ENCODE results near the gene B3GAT3.

Gene B3GAT3

DNA sequence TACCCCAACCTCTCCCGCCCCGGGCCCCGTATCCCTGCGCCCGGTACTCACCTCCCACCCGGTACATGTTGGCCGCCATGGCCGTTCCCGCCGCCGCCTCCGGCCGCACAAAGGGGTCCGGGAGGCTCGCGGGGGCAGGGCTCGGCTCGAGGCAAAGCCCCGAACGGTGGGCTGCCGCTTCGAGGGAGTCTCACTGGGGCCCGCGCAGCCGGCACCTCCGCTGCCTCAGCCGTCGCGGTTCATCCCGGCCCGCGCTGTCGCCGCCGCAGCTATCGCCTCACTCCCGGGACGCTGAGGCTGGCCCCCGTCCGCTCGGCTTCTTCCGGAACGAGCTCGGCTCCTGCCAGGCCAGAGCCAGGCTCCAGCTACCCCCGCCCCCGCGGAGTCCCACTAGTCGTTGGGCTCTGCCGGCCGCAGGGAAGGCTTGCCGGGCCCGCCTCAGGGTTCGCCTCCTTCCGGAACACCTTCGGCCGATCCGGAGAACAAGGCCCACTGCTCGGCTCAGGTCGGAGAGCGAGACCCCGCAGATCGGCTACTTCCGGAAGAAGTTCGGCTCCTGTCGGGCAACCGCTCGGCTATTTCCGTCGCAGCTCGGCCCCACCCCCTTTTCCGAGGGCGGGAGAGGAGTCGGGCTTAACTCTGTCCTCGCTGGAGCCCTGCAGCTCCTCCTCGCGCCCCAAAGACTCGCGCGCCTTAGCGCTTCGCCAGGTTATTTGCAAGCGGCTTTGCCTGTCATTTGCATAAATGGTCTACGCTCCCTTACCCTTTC is 20.2 kb downstream of the B3GAT3 start, which contains the start of gene MTA2:
Gene MTA2, minus strand, starts transcription at position 494 of the 769 bp plus-strand sequence. Its CDS starts 415 bp downstream, at position 79.
- Histone ChIP-seq H3K36me3 (ENCODE audit: insufficient read depth, low read length) (peaks cover 66% of the 10 kb centered on the region), H3K4me3 (ENCODE audit: low read length) (peak within 1 kb of the TSS; percentile 97), H3K4me2 (ENCODE audit: low read length) (peak within 1 kb of the TSS; percentile 85), H3K9me3 (replicated peaks; ENCODE audit: low read length) (no peaks in the 10 kb centered on the region), H3K4me1 (ENCODE audit: control insufficient read depth, insufficient read depth, low read length) (peaks cover 31% of the 10 kb centered on the region), H3K27me3 (ENCODE audit: control insufficient read depth, insufficient read depth, low read length) (no peaks in the 10 kb centered on the region), H3K9ac (ENCODE audit: low read depth, low read length) (peak within 1 kb of the TSS; percentile 99)

DNA sequence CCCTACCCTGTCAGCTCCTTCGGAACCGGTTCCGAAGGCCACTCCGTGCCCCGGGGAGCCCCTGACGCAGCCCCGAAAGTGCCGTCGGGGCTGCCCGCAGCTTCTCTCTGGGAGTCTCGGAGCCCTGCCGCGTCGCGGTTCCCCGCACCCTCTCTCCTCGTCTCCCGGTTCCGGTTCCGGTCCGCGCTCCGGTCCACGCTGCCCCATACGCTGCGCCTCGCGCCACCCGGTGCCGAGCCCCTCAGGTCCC is 20.7 kb downstream of the B3GAT3 start:
- Histone ChIP-seq H3K4me3 (ENCODE audit: low read length) (peak overlapping the region; percentile 97), H3K9ac (ENCODE audit: low read depth, low read length) (peak overlapping the region; percentile 99), H3K4me2 (ENCODE audit: low read length) (peak overlapping the region; percentile 84), H3K9me3 (replicated peaks; ENCODE audit: low read length) (no peaks in the 10 kb centered on the region), H3K4me1 (ENCODE audit: control insufficient read depth, insufficient read depth, low read length) (peaks cover 31% of the 10 kb centered on the region), H3K36me3 (ENCODE audit: insufficient read depth, low read length) (peaks cover 68% of the 10 kb centered on the region), H3K27me3 (ENCODE audit: control insufficient read depth, insufficient read depth, low read length) (no peaks in the 10 kb centered on the region)

DNA sequence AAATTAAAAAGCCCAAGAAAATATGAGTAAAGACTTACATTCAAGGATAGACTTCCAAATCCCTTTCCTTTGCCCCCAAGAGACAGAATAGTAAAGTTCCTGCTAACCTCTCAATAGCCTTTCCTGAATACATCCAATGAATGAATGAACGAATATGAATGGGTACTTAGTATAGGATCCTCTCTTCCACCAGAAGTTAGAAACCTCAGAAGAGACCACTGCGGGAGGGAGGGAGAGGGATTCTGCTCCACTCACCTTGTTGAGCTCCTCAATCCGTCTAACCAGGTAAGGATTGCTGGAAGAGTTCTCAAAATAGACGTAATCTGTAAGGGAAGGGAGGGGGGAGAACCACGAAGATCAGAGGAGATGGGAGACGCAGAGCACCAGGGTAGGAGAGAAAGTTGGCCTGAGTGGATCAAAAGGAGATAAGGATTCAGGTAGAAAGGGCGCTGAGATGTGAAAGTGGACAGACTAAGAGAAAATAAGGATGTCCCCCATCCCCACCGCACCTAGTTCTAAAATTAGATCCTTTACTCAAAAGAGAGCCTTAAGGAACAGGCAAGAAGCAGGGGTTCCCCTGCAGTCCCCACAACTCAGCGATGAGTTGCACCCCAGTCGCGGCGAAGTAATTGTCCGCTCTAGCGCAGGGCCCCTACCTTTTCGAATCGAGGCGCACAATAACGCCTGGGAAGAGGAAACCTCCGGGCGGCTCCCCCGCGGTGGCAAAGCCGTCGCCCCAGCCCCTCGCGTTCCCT is 21.2 kb downstream of the B3GAT3 start:
- peaks cover 31% of the 10 kb centered on the region for H3K4me1 ChIP-seq (ENCODE audit: control insufficient read depth, insufficient read depth, low read length)

DNA sequence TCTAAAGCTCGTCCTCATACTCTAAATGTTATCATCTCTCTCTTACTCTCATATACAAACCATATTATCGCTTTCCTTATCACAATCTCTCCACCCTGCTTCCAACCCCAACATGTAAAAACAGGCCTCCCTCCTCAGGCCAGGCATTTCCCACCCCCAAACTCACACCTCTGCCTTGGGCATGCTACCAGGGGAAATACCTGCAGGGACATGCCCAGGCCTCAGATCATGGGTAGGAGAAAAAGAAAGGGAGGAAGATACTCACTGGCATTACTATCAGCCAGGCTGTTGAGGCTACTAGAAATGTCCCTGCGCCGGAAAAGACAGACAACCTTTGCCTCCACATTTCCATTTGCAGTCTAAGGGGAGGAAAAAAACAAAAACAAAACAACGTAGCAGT is 21.9 kb downstream of the B3GAT3 start:
- peaks cover 68% of the 10 kb centered on the region for H3K36me3 ChIP-seq (ENCODE audit: insufficient read depth, low read length)

More for the DNA sequence above, 21.2 kb downstream of the B3GAT3 start:
- H3K27me3 ChIP-seq (ENCODE audit: control insufficient read depth, insufficient read depth, low read length), result no peaks in the 10 kb centered on the region
- peaks cover 68% of the 10 kb centered on the region for H3K36me3 ChIP-seq (ENCODE audit: insufficient read depth, low read length)
- peak overlapping the region; percentile 97 for H3K4me3 ChIP-seq (ENCODE audit: low read length)
- no peaks in the 10 kb centered on the region for H3K9me3 ChIP-seq (replicated peaks; ENCODE audit: low read length)
- peak overlapping the region; percentile 99 for H3K9ac ChIP-seq (ENCODE audit: low read depth, low read length)
- peak overlapping the region; percentile 84 for H3K4me2 ChIP-seq (ENCODE audit: low read length)

DNA sequence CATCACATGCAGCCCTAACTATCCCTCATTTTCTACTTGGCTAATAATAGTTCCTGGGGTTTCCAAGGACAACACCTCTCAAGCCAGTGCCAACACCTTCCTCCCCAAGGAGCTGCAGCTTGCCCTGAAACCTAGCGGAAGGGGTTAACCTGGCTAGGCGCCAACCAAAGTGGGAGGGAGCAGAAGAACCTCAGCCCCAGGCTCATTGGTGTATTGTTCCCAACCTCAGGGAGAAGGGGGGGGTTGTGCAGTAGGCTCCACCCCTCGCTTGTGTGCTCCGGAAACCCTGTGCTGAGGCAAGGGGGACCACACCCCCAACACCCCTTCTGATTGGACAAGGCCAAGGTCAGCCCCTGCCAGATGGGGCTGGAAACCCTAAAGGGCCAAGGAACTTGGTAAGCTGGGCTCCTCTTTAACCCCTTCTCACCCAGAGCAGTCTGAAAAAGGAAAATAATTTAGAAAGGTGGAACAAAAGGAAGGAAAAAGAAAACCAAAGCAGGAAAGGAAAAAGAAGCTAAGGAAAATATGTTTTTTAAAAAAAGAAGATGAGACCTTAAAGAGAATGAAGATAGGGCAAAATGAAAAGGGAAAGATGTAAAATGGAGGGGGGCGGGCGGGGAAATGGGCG is 22.6 kb downstream of the B3GAT3 start:
- Histone ChIP-seq H3K36me3 (ENCODE audit: insufficient read depth, low read length) (peaks cover 68% of the 10 kb centered on the region), H3K27me3 (ENCODE audit: control insufficient read depth, insufficient read depth, low read length) (no peaks in the 10 kb centered on the region), H3K4me3 (ENCODE audit: low read length) (peak overlapping the region; percentile 97), H3K9ac (ENCODE audit: low read depth, low read length) (peak overlapping the region; percentile 99), H3K4me2 (ENCODE audit: low read length) (peak overlapping the region; percentile 84), H3K4me1 (ENCODE audit: control insufficient read depth, insufficient read depth, low read length) (peaks cover 31% of the 10 kb centered on the region), H3K9me3 (replicated peaks; ENCODE audit: low read length) (no peaks in the 10 kb centered on the region)

More for the DNA sequence above, 21.9 kb downstream of the B3GAT3 start:
- no peaks in the 10 kb centered on the region for H3K27me3 ChIP-seq (ENCODE audit: control insufficient read depth, insufficient read depth, low read length)
- H3K9me3 ChIP-seq (replicated peaks; ENCODE audit: low read length), result no peaks in the 10 kb centered on the region
- peak overlapping the region; percentile 99 for H3K9ac ChIP-seq (ENCODE audit: low read depth, low read length)
- peak overlapping the region; percentile 97 for H3K4me3 ChIP-seq (ENCODE audit: low read length)
- peaks cover 31% of the 10 kb centered on the region for H3K4me1 ChIP-seq (ENCODE audit: control insufficient read depth, insufficient read depth, low read length)
- peak overlapping the region; percentile 84 for H3K4me2 ChIP-seq (ENCODE audit: low read length)

DNA sequence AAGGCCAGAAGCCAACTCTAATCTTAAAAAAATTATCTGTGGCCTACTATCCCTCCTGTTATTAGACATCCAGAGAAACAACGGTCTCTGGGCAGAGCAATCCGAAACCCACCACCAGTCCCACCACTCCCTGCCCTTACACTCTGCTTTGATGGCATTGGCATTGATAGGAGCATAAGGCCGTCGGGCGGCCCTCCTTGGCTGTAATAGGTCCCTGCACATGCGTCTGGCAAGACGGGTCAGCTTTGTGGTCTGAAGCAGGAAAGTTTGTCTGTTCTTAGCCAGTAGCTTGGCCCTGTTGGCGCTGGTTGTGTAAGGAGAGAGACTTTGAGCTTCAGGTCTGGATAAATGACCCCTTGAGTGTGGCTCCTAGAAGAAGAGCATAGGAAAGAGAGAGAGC is 26.7 kb downstream of the B3GAT3 start:
- Histone ChIP-seq H3K4me1 (ENCODE audit: control insufficient read depth, insufficient read depth, low read length) (peaks cover 28% of the 10 kb centered on the region), H3K9ac (ENCODE audit: low read depth, low read length) (no peak overlapping the region), H3K4me3 (ENCODE audit: low read length) (no peak overlapping the region), H3K4me2 (ENCODE audit: low read length) (no peak overlapping the region), H3K36me3 (ENCODE audit: insufficient read depth, low read length) (peaks cover 69% of the 10 kb centered on the region), H3K9me3 (replicated peaks; ENCODE audit: low read length) (no peaks in the 10 kb centered on the region), H3K27me3 (ENCODE audit: control insufficient read depth, insufficient read depth, low read length) (no peaks in the 10 kb centered on the region)

DNA sequence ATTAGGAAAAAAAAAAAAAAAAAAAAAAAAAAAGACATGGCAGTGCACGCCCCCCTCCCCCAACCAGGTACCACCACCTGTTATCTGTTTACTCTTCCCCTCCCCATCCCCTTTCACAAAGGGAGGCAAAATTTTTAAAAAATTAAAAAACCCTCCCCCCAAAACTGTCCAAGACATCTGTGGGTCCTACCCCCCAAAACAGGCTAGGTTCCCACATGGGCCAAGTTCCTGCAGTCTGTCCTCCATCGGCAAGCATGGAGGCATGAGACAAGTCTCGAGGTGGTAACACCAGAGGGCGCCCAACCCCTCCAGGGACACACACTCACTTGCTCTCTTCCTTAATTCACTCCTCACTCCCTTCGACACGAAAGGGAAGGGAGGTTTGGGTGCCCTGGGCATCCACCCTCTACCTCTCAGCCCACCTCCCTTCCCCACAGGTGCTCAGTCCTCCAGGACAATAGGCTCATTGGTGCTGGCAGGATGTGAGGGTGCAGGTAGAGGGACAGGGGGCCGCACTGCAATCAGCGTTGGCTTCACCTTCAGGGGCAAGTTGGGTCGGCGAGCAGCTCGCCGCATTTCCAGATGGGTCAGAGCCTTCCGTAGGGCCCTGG is 28.2 kb downstream of the B3GAT3 start:
- Histone ChIP-seq H3K9me3 (replicated peaks; ENCODE audit: low read length) (no peaks in the 10 kb centered on the region), H3K4me3 (ENCODE audit: low read length) (no peak overlapping the region), H3K27me3 (ENCODE audit: control insufficient read depth, insufficient read depth, low read length) (no peaks in the 10 kb centered on the region), H3K4me2 (ENCODE audit: low read length) (no peak overlapping the region), H3K4me1 (ENCODE audit: control insufficient read depth, insufficient read depth, low read length) (peaks cover 14% of the 10 kb centered on the region), H3K36me3 (ENCODE audit: insufficient read depth, low read length) (peaks cover 58% of the 10 kb centered on the region), H3K9ac (ENCODE audit: low read depth, low read length) (no peak overlapping the region)

DNA sequence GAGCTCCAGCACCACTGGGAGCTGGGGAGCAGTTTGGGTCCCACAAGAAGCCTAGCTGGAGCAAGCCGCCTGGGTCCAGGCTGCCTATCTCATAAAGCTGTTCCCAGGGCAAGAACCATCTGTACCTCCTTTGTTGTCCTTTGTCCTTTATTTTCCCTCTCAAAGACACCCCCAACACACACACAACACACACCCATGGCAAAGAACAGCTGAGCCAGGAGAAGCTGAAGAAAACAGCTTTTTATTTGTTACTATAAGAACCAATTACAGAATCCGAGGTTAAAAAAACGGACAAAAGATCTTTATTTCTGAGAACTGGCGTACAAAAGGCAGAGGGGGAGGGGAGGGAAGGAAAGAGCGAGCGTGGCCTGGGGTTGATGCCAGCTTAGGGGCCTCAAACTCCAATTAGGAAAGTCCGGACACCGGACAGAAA is 28.8 kb downstream of the B3GAT3 start:
- Histone ChIP-seq H3K4me3 (ENCODE audit: low read length) (no peak overlapping the region), H3K4me1 (ENCODE audit: control insufficient read depth, insufficient read depth, low read length) (peaks cover 14% of the 10 kb centered on the region), H3K27me3 (ENCODE audit: control insufficient read depth, insufficient read depth, low read length) (no peaks in the 10 kb centered on the region), H3K9ac (ENCODE audit: low read depth, low read length) (no peak overlapping the region), H3K36me3 (ENCODE audit: insufficient read depth, low read length) (peaks cover 52% of the 10 kb centered on the region), H3K9me3 (replicated peaks; ENCODE audit: low read length) (no peaks in the 10 kb centered on the region), H3K4me2 (ENCODE audit: low read length) (no peak overlapping the region)

DNA sequence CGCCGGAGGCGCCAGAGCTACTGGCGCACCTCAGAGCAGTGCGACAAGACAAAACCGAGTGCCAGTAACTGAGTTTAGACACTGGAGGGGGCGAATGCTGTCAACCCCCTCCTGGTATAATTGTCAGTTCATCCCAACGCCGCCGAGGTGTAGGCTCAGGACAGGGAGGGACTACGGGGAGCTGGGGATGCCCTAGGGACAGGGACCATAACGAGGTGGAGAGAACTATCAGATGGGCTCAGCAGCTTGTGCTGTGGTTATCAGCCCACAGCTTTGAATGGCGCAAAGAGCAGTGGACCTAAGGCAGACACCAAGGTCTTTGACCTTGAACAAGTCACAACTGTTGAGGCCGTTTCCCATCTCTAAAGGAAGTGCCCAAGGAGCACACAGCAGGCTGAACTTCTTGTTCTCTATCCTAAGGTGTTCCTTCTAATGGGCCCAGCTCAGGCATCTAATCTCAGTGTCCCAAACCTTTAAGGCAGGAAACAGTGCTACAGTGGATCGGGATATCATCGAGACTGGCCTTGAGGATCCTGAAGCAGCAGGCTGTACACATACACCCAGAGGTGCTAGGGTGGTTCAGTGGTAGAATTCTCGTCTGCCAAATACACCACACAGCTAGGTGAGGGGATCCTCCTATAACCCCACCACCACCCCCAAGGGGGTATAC is 29.5 kb downstream of the B3GAT3 start:
- Histone ChIP-seq H3K36me3 (ENCODE audit: insufficient read depth, low read length) (peaks cover 45% of the 10 kb centered on the region), H3K4me2 (ENCODE audit: low read length) (peak overlapping the region; percentile 89), H3K4me3 (ENCODE audit: low read length) (peak overlapping the region; percentile 68), H3K9ac (ENCODE audit: low read depth, low read length) (peak overlapping the region; percentile 71), H3K9me3 (replicated peaks; ENCODE audit: low read length) (no peaks in the 10 kb centered on the region), H3K4me1 (ENCODE audit: control insufficient read depth, insufficient read depth, low read length) (peaks cover 17% of the 10 kb centered on the region), H3K27me3 (ENCODE audit: control insufficient read depth, insufficient read depth, low read length) (no peaks in the 10 kb centered on the region)

DNA sequence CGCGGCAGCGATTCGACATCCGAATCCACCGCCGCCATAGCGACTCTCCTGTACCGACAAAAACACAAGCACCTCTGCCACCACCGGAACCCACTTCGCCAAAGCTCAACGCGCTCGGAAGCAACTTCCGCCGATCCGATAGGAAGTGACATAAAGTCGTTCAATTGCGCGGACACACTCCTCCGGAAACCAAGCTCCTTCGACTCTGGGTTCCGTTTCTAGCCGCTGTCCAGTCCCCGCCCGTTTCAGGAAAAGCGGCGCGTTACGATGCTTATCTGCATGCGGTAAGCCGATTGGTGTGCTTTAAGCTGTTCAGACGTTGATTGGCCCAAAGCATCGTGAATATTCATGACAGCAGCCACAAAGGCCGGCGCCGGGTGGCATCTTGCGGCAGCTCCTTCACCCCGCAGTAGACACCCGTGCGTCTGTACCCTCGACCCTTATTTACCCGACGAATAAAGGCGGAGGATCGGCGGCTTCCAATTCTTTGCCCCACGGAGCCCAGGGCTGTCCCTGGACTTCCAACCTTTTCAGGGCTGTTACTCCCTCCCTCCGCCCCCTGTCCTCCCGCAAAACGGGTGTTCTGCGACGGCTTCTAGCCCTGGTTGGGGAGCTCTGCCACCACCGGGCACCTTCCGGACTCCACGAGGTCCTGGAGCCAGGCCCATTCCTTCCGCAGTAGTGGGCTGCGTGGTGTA is 30.2 kb downstream of the B3GAT3 start, which contains the start of gene TUT1:
Gene TUT1, minus strand, starts transcription at position 76 of the 698 bp plus-strand sequence. Its CDS starts 38 bp downstream, at position 38.
- peak within 1 kb of the TSS; percentile 79 for H3K4me3 ChIP-seq (ENCODE audit: low read length)
- no peaks in the 10 kb centered on the region for H3K9me3 ChIP-seq (replicated peaks; ENCODE audit: low read length)

More for the DNA sequence above, 30.2 kb downstream of the B3GAT3 start, which contains the start of gene TUT1:
- Histone ChIP-seq H3K36me3 (ENCODE audit: insufficient read depth, low read length) (peaks cover 40% of the 10 kb centered on the region), H3K27me3 (ENCODE audit: control insufficient read depth, insufficient read depth, low read length) (no peaks in the 10 kb centered on the region), H3K4me1 (ENCODE audit: control insufficient read depth, insufficient read depth, low read length) (peaks cover 17% of the 10 kb centered on the region), H3K4me2 (ENCODE audit: low read length) (peak within 1 kb of the TSS; percentile 89), H3K9ac (ENCODE audit: low read depth, low read length) (peak within 1 kb of the TSS; percentile 90)

All from skeletal muscle satellite cell (primary cell).